Mucosa of descending colon (tissue), 3 donors: ENCODE measurements around the gene SULT2A1. TPM values are rescaled to one million over a fixed set of nuclear protein-coding genes. Genes with fewer than 3 reads are reported as not detected.
A peak's percentile ranks its signal among the peaks of the same experiment; 100 is the strongest.
"Not testable (repeated sequence)": the region's sequence is repeated elsewhere in the genome, so short reads cannot be mapped to it uniquely, and the experiment has no call there.

Experiments
- ATAC-seq: fragments of 200-7000 bp; cut with Tn5 transposase; one replicate; pipeline ENCODE4 v1.9.1; 2020; ENCODE audit warnings: mild to moderate bottlenecking, moderate library complexity
- DNase-seq, 3 donors: peaks; one replicate each; pipeline ENCODE4 v3.0.0-alpha.2; 2020
- H3K36me3 ChIP-seq: fragments of 200-600 bp; one replicate; pipeline ENCODE4 v1.8.0; 2021; ENCODE audit warnings: low read depth, mild to moderate bottlenecking
- H3K4me1 ChIP-seq: fragments of 200-600 bp; one replicate; pipeline ENCODE4 v1.8.0; 2021; ENCODE audit warnings: low read depth, mild to moderate bottlenecking
- H3K4me3 ChIP-seq: fragments of 200-600 bp; one replicate; pipeline ENCODE4 v1.8.0; 2021; ENCODE audit warnings: mild to moderate bottlenecking
- H3K9me3 ChIP-seq: fragments of 200-600 bp; one replicate; pipeline ENCODE4 v1.8.0; 2021; ENCODE audit warnings: mild to moderate bottlenecking
- CTCF ChIP-seq: fragments of 200-600 bp; IDR thresholded peaks from one replicate; pipeline ENCODE4 v1.8.0; 2022; ENCODE audit warnings: antibody characterized with exemption, mild to moderate bottlenecking
- intact Hi-C, 2 donors: fragments of 100-400 bp; cut with DNase I in 1 of 2; cut with micrococcal nuclease in 1 of 2; formaldehyde crosslinking; loops; one replicate each; pipeline versions ENCODE4 v1.11.0 to v1.11.1; 2022; cut with DNase I, micrococcal nuclease
- total RNA-seq, 3 donors: library from RNA; stranded (reverse); fragmentation: NEBNext Ultra II Directional in 2 of 3; extraction: Animal tissue kit (Norgen Biotek cat#: 25700) in 2 of 3; gene quantifications; one replicate each; pipeline versions ENCODE4 v1.2.1 to v1.2.4, GENCODE V29; 2021 to 2023
- donor health status: DM: no; HTN: no; CAD: no; lungs with moderate emphysema.
- donor health status: DM: no; HTN: no; CAD: no.
- donor health status: DM: no; HTN: yes; CAD: no.

Gene SULT2A1
- total RNA-seq, 3 donors from 2014 or later, result 0.67 to 1.3 TPM; not detected in 1

GRCh38 chr19:47891622-47891922, 5.5 kb upstream of the SULT2A1 start:
- intact Hi-C loops, result no loop called here
- TF ChIP-seq CTCF, result no peak
- ATAC-seq (no peak), DNase-seq (no peak)
- Histone ChIP-seq H3K4me3 (no peak overlapping the region), H3K36me3 (no peaks in the 10 kb centered on the region), H3K9me3 (no peaks in the 10 kb centered on the region), H3K4me1 (no peaks in the 10 kb centered on the region)

GRCh38 chr19:47890865-47891621, 4.9 kb upstream of the SULT2A1 start:
- Histone ChIP-seq H3K9me3 (no peaks in the 10 kb centered on the region), H3K4me3 (no peak overlapping the region), H3K36me3 (no peaks in the 10 kb centered on the region), H3K4me1 (no peaks in the 10 kb centered on the region)
- intact Hi-C loops, result no loop called here
- ATAC-seq (no peak), DNase-seq (no peak)
- TF ChIP-seq CTCF, result no peak

GRCh38 chr19:47885067-47885463, 1.1 kb downstream of the SULT2A1 start:
- DNase-seq, result no peak
- ATAC-seq, result no peak

GRCh38 chr19:47882890-47883289, 3.2 kb downstream of the SULT2A1 start:
- ATAC-seq (no peak), DNase-seq (peak in 1 of 3 donors; percentile 3)
- TF ChIP-seq CTCF, result no peak
- no peaks in the 10 kb centered on the region for H3K4me1 ChIP-seq
- H3K9me3 ChIP-seq, result no peaks in the 10 kb centered on the region
- H3K4me3 ChIP-seq, result no peak overlapping the region
- no peaks in the 10 kb centered on the region for H3K36me3 ChIP-seq
- intact Hi-C loops, result no loop called here

More at GRCh38 chr19:47885067-47885463, 1.1 kb downstream of the SULT2A1 start:
- intact Hi-C loops, result no loop called here
- no peak for TF ChIP-seq CTCF
- no peak overlapping the region for H3K4me3 ChIP-seq
- H3K4me1 ChIP-seq, result no peaks in the 10 kb centered on the region
- no peaks in the 10 kb centered on the region for H3K36me3 ChIP-seq
- no peaks in the 10 kb centered on the region for H3K9me3 ChIP-seq

- H3K4me3 ChIP-seq, result no peak overlapping the region
- no peaks in the 10 kb centered on the region for H3K9me3 ChIP-seq
- no peaks in the 10 kb centered on the region for H3K36me3 ChIP-seq
- no peak for TF ChIP-seq CTCF
- DNase-seq (no peak), ATAC-seq (no peak)
- intact Hi-C loops, result no loop called here
- no peaks in the 10 kb centered on the region for H3K4me1 ChIP-seq
Measured at GRCh38 chr19:47881757-47882156, 4.4 kb downstream of the SULT2A1 start.

GRCh38 chr19:47879385-47879784, 6.7 kb downstream of the SULT2A1 start:
- H3K9me3 ChIP-seq, H3K36me3 ChIP-seq, DNase-seq, intact Hi-C loops, H3K4me3 ChIP-seq, ATAC-seq, H3K4me1 ChIP-seq: not testable (repeated sequence)
